WERI-Rb-1 (cell line): ENCODE results near the gene TRIP13.
A peak's percentile ranks its signal among the peaks of the same experiment; 100 is the strongest.

Experiments used
- DNase-seq: peaks from one replicate; pipeline ENCODE4 v3.0.0-alpha.2; 2020
- H3K27ac ChIP-seq: fragments of 250-450 bp; sonication (Bioruptor Pico); 2 replicates; pipeline ENCODE4 v1.5.1; 2020; ENCODE audit warnings: mild to moderate bottlenecking, moderate library complexity
- H3K27me3 ChIP-seq: fragments of 250-450 bp; sonication (Bioruptor Pico); 2 replicates; pipeline ENCODE4 v1.5.1; 2021; ENCODE audit warnings: mild to moderate bottlenecking, low read depth, moderate library complexity; ENCODE audit not compliant: insufficient read depth, severe bottlenecking
- H3K36me3 ChIP-seq: fragments of 250-450 bp; sonication (Bioruptor Pico); 2 replicates; pipeline ENCODE4 v1.5.1; 2020; ENCODE audit warnings: mild to moderate bottlenecking, moderate library complexity
- H3K4me3 ChIP-seq: 2 replicates; pipeline ENCODE4 v1.5.1; 2011; ENCODE audit warnings: low read depth, mild to moderate bottlenecking, control low read depth, low read length
- H3K9me3 ChIP-seq: fragments of 250-450 bp; sonication (Bioruptor Pico); 2 replicates; pipeline ENCODE4 v1.5.1; 2021; ENCODE audit warnings: mild to moderate bottlenecking, moderate library complexity; ENCODE audit not compliant: severe bottlenecking
- CTCF ChIP-seq: IDR thresholded peaks from 2 replicates; pipeline ENCODE4 v1.5.1; 2011; ENCODE audit warnings: low read depth, mild to moderate bottlenecking, control low read depth, inconsistent platforms, low read length

Gene TRIP13

GRCh38 chr5:887947-888637 is 4.6 kb upstream of the TRIP13 start:
- no peak overlapping the region for H3K27ac ChIP-seq
- DNase-seq, result no peak
- H3K36me3 ChIP-seq, result peaks cover 91% of the 10 kb centered on the region
- no peaks in the 10 kb centered on the region for H3K27me3 ChIP-seq
- no peak overlapping the region for H3K4me3 ChIP-seq
- H3K9me3 ChIP-seq, result no peaks in the 10 kb centered on the region
- TF ChIP-seq CTCF, result no peak

- no peak for TF ChIP-seq CTCF
- H3K27ac ChIP-seq, result no peak overlapping the region
- no peak overlapping the region for H3K4me3 ChIP-seq
- no peaks in the 10 kb centered on the region for H3K27me3 ChIP-seq
- H3K36me3 ChIP-seq, result peaks cover 87% of the 10 kb centered on the region
- H3K9me3 ChIP-seq, result no peaks in the 10 kb centered on the region
- no peak for DNase-seq
These were observed 4.0 kb upstream of the TRIP13 start for GRCh38 chr5:888638-889035.

GRCh38 chr5:889075-889710 is 3.5 kb upstream of the TRIP13 start:
- Histone ChIP-seq H3K4me3 (no peak overlapping the region), H3K27me3 (no peaks in the 10 kb centered on the region), H3K9me3 (no peaks in the 10 kb centered on the region), H3K36me3 (peaks cover 87% of the 10 kb centered on the region), H3K27ac (no peak overlapping the region)
- DNase-seq, result no peak
- TF ChIP-seq CTCF, result no peak

GRCh38 chr5:891117-891836 is 1.4 kb upstream of the TRIP13 start:
- no peak for DNase-seq
- peaks cover 86% of the 10 kb centered on the region for H3K36me3 ChIP-seq
- H3K27ac ChIP-seq, result peak overlapping the region; percentile 94
- no peaks in the 10 kb centered on the region for H3K9me3 ChIP-seq
- no peak for TF ChIP-seq CTCF
- peak overlapping the region; percentile 76 for H3K4me3 ChIP-seq
- no peaks in the 10 kb centered on the region for H3K27me3 ChIP-seq

- H3K27ac ChIP-seq, result peak overlapping the region; percentile 94
- no peaks in the 10 kb centered on the region for H3K9me3 ChIP-seq
- H3K36me3 ChIP-seq, result peaks cover 85% of the 10 kb centered on the region
- H3K27me3 ChIP-seq, result no peaks in the 10 kb centered on the region
- no peak for TF ChIP-seq CTCF
- DNase-seq, result no peak
- H3K4me3 ChIP-seq, result peak overlapping the region; percentile 76
These were observed 769 bp upstream of the TRIP13 start for GRCh38 chr5:891837-892393.
